Body of pancreas (tissue), 4 donors: Measurements from ENCODE around the gene PAPPA2. TPM values are rescaled to one million over a fixed set of nuclear protein-coding genes. Genes with fewer than 3 reads are reported as not detected.

Experiments used
- ATAC-seq: fragments of 150-250 bp; one replicate; pipeline ENCODE4 v1.9.1; 2016
- DNase-seq, 4 donors: peaks; one replicate each; pipeline ENCODE4 v3.0.0-alpha.2; 2019
- H3K27ac ChIP-seq, 4 donors: fragments of 200-600 bp; sonication (generic); 1 replicate in 3 of 4; 2 replicates in 1 of 4; pipeline versions ENCODE4 v1.5.1 to v1.6.1; 2016 to 2019; ENCODE audit warnings: mild to moderate bottlenecking in 1 of 4, mixed read lengths in 1 of 4, moderate library complexity in 1 of 4
- H3K27me3 ChIP-seq, 2 donors: fragments of 200-600 bp; sonication (generic); one replicate each; pipeline ENCODE4 v1.6.0; 2016; ENCODE audit warnings: mild to moderate bottlenecking in 1 of 2
- H3K36me3 ChIP-seq, 2 donors: fragments of 200-600 bp; sonication (generic); replicated peaks in 1 of 2; 2 replicates each; pipeline ENCODE4 v1.5.1; 2016; ENCODE audit warnings: low read depth in 2 of 2; ENCODE audit not compliant: insufficient read depth in 1 of 2
- H3K4me1 ChIP-seq: fragments of 200-600 bp; sonication (generic); one replicate; pipeline ENCODE4 v1.6.0; 2016
- H3K4me3 ChIP-seq, 2 donors: fragments of 200-600 bp; sonication (generic); 1 replicate in 1 of 2; 2 replicates in 1 of 2; pipeline ENCODE4 v1.5.1; 2016 to 2019
- H3K9me3 ChIP-seq, 3 donors: fragments of 200-600 bp; sonication (generic); 1 replicate in 2 of 3; 2 replicates in 1 of 3; pipeline ENCODE4 v1.5.1; 2016
- CTCF ChIP-seq, 7 experiments: fragments of 450-650 bp in 4 of 7; fragments of 200-600 bp in 3 of 7; sonication (generic) in 3 of 7; IDR thresholded peaks; one replicate each; pipeline ENCODE4 v1.5.1; 2016 to 2019; ENCODE audit warnings: antibody characterized with exemption in 7 of 7
- POLR2A ChIP-seq, 3 donors: fragments of 450-650 bp; IDR thresholded peaks; one replicate each; pipeline ENCODE4 v1.6.1; 2016; ENCODE audit warnings: antibody characterized with exemption in 3 of 3, mild to moderate bottlenecking in 2 of 3
- WGBS, 2 donors: methylation state at CpG; one replicate each; pipeline ENCODE4 v1.1.5; 2017; 5-methylcytosine and 5-hydroxymethylcytosine counted together
- intact Hi-C: fragments of 100-400 bp; cut with DNase I; formaldehyde crosslinking; loops from one replicate; pipeline ENCODE4 v1.15.1; 2023
- total RNA-seq, 2 donors: library from RNA; depleted of rRNA; stranded (reverse); fragments of >200 nt; gene quantifications; one replicate each; pipeline ENCODE4 v1.1.0, GENCODE V29; 2016

The PAPPA2 gene
- total RNA-seq, 2 donors from 2014 or later = under 0.01 to 5.4 TPM

- Histone ChIP-seq H3K27ac (no peak overlapping the region), H3K36me3 (no peaks in the 10 kb centered on the region), H3K4me1 (peaks cover 12% of the 10 kb centered on the region), H3K9me3 (no peaks in the 10 kb centered on the region), H3K27me3 (no peaks in the 10 kb centered on the region), H3K4me3 (no peak overlapping the region)
- ATAC-seq (no peak), DNase-seq (no peak)
- TF ChIP-seq POLR2A (IDR thresholded peaks at IDR 0.05) (no peak), CTCF (IDR thresholded peaks at IDR 0.05) (no peak)
- intact Hi-C loops = loop anchor here (10.0 kb wide), 1 partner anchor 279 kb away; no protein-coding TSS in a partner anchor
- 42 to 44% methylated on average over 2 of the region's 2 CpGs for whole genome bisulfite sequencing, 2 donors
These were observed 103.3 kb downstream of the PAPPA2 start for GRCh38 chr1:176566004-176566975.

- H3K27me3 ChIP-seq = no peaks in the 10 kb centered on the region
- peaks cover 12% of the 10 kb centered on the region for H3K4me1 ChIP-seq
- intact Hi-C loops = loop anchor here (10.0 kb wide), 1 partner anchor 278 kb away; no protein-coding TSS in a partner anchor
- H3K9me3 ChIP-seq = no peaks in the 10 kb centered on the region
- DNase-seq (no peak), ATAC-seq (peak; percentile 38)
- 38 to 42% methylated on average over 3 of the region's 3 CpGs for WGBS, 2 donors
- no peaks in the 10 kb centered on the region for H3K36me3 ChIP-seq
- no peak overlapping the region for H3K27ac ChIP-seq
- TF ChIP-seq CTCF (IDR thresholded peaks at IDR 0.05) = no peak
- TF ChIP-seq POLR2A (IDR thresholded peaks at IDR 0.05) = no peak
- no peak overlapping the region for H3K4me3 ChIP-seq
These were observed 104.3 kb downstream of the PAPPA2 start for GRCh38 chr1:176567190-176567794.

GRCh38 chr1:176568185-176568584 is 105.2 kb downstream of the PAPPA2 start:
- H3K27me3 ChIP-seq = no peaks in the 10 kb centered on the region
- no peaks in the 10 kb centered on the region for H3K9me3 ChIP-seq
- no peak overlapping the region for H3K4me3 ChIP-seq
- peaks cover 12% of the 10 kb centered on the region for H3K4me1 ChIP-seq
- no peak overlapping the region for H3K27ac ChIP-seq
- intact Hi-C loops = loop anchor here (10.0 kb wide), 1 partner anchor 277 kb away; no protein-coding TSS in a partner anchor
- DNase-seq = no peak
- WGBS, 2 donors = 31 to 41% methylated on average over 1 of the region's 1 CpG
- ATAC-seq = no peak
- TF ChIP-seq CTCF (IDR thresholded peaks at IDR 0.05) (no peak), POLR2A (IDR thresholded peaks at IDR 0.05) (no peak)
- no peaks in the 10 kb centered on the region for H3K36me3 ChIP-seq

GRCh38 chr1:176574756-176575155 is 111.8 kb downstream of the PAPPA2 start:
- Histone ChIP-seq H3K4me3 (no peak overlapping the region), H3K36me3 (no peaks in the 10 kb centered on the region), H3K27ac (no peak overlapping the region), H3K4me1 (no peaks in the 10 kb centered on the region), H3K27me3 (no peaks in the 10 kb centered on the region), H3K9me3 (no peaks in the 10 kb centered on the region)
- DNase-seq (no peak), ATAC-seq (no peak)
- no peak for TF ChIP-seq CTCF (IDR thresholded peaks at IDR 0.05)
- no peak for TF ChIP-seq POLR2A (IDR thresholded peaks at IDR 0.05)
- intact Hi-C loops = no loop called here
- WGBS, 2 donors = 93 to 96% methylated on average over 2 of the region's 2 CpGs
